ENCODE data around the gene POLR2F.

POLR2F gene

DNA sequence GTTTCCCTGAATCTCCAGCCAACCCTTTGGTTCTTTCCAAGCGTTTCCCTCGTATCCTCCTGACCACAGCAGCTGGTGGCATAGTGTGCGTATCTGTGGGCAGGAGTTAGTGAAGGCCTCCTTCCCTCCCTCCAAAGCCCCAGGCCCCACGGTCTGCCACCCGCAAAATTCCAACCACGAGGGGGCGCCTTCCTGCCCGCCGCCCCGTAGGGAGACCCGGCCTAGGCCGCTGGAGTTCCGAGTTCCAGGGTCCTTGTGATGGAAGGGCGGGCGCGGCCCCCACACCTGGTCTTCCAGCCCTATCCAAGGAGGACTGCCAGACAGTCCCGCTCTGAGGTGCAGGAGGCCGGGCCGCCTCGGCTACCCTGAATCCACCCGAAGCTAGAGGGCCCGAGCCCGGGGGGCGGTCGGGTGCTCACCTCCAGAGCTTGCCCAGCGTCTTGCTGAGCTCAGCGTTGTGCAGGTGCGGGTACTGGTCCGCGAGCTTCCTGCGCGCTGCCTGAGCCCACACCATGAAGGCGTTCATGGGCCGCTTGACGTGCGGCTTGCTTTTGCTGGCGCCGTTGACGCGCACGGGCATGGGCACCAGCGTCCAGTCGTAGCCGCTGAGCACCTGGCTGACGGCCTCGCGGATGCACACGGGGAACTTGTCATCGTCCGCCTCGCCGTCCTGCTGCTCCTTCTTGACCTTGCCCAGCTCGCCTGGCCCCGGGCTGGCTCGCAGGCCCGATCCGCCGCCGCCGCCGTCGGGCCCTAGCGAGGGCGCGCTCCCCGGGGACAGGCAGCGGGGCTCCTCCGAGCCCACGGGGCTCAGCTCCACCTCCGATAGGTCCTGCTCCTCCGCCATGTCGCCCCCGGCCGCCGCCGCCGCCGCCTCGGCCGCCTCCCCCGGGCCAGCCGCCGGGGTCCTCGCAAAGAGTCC, 29.7 kb downstream of the POLR2F start:
- DNase-seq, result no peak

GRCh38 chr22:37983860-37984791, 30.6 kb downstream of the POLR2F start, which contains the start of gene SOX10:
Gene SOX10, minus strand, starts transcription at chr22:37984555. Its CDS starts 771 bp downstream, at chr22:37983784.
- no peak for DNase-seq

DNA sequence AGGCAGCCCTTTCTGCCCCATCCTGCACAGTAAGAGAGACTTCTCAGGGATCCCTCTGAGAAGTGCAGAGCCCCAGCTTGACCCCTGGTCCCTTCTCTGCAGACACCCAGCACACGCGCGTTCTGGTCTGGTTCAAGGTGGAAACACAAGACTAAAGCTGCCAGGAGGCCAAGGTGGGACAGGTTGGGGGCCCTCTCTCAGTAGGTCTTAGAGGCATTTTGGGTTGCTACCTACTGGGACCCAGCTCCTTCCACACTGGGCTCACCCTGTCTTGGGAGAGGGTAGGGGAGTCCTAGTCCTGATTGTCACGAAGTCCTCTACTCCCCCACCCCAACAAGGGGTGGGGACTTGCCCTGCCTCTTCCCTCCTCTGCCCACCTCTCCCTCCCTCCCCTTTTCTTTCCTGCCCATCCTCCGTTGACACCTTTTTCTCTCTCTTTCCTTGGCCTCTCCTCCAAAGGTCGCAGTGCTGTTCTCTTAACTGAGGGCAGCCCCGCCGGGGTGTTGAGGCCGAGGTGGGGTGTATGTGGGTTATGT, 31.6 kb downstream of the POLR2F start:
- DNase-seq, result no peak

GRCh38 chr22:37985751-37986281, 32.3 kb downstream of the POLR2F start:
- no peak for DNase-seq

- no peak for DNase-seq
Measured at GRCh38 chr22:37986371-37986770, 32.9 kb downstream of the POLR2F start.

DNA sequence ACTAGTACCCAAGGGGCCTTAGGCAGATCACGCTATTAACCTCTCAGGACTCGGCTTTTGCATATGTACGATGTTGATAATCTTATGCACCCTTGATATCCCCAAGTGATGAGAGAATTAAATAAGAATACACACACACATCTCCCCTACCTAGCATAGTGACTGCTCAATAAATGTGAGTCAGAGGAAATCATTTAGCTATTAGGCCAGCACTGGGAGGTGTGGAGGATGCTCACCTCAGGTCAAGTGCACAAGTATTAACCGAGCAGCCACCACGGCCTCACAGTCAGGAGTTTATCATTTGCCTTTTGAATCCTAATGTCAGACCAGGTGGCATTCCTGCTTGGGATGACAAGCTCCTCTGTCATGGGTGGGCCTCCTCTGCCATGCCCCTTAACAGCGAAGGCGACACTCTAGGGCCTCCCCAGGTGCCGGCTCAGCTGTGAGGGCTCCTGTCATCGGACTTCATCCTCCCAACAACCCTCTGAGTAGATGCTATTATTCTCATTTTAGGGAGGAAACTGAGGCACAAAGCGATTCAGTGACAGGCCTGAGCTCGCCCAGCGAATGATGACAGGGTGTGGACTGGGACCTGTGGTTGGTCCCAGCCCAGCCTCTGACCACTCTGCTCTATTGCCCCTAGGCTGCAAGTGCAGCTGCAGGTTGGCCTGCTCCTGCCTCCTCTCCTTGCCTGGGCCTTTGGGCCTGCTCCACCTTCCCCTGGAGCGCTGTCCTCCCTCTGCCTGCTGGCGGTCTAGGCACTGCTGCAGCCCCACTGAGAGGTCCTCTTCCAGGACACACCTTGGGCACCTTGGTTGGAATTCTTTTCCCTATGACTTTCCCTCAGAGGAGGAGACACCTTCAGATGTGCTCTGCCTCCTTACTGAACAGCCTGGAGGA, 35.9 kb downstream of the POLR2F start:
- no peak for DNase-seq

DNA sequence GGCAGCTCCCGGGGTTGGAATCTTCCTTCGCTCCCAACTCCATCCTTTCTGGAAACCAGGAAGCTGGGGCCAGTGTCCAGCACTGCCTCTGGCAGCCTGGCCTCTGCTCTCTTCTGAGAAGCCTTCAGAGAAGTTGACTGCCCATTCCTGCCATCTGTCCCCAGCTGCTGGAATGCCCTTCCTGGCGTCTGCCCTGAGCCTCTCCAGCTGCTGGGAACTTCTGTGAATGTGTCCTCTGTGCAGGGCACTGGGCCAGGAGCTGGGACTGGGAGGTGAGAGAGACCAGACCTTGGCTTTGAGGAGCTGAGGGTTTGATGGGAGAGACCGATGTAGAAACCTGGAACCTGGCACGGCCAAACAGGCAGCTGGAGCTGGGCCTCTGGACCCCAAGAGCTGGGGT, 36.8 kb downstream of the POLR2F start:
- no peak for DNase-seq

DNA sequence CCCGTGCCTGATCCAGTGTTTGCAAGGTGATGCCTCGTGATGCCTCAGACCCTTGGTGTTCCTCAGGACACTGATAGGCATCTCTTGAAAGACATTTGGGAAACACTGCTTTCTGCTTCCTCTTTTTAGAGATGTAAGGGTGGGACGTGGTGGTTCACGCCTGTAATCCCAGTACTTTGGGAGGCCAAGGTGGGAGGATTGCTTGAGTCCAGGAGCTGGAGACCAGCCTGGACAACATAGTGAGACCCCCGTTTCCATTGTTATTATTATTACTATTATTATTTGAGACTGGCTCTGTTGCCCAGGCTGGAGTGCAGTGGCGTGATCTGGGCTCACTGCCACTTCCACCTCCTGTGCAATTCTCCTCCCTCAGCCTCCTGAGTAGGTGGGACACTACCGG, 37.4 kb downstream of the POLR2F start:
- no peak for DNase-seq

GRCh38 chr22:37991731-37992442, 38.4 kb downstream of the POLR2F start:
- peak; percentile 18 for DNase-seq

- DNase-seq, result no peak
Measured at GRCh38 chr22:37994049-37994448, 40.5 kb downstream of the POLR2F start.

GRCh38 chr22:37994982-37995381, 41.5 kb downstream of the POLR2F start:
- DNase-seq, result no peak

GRCh38 chr22:37995460-37995859, 42.0 kb downstream of the POLR2F start:
- DNase-seq, result no peak

DNA sequence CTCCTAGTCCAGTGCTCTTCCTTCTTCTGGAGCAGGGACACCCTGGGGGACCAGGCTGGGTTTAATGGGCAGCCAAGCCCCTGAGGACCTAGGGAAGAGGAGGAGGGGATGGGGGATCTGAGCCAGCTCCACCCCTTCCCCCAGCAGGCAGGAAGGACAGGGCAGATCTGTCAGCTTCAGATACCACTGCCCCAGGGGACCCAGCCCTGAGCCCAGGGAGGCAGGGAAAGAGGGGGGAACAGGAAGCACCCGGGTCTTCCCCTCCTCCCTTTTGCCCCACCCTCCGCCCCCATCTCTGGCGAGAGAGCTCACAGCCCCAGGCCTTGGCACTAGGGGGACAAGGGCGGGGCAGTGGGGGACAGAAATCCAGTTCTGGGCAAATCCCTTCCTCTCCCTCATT, 42.6 kb downstream of the POLR2F start:
- no peak for DNase-seq

DNA sequence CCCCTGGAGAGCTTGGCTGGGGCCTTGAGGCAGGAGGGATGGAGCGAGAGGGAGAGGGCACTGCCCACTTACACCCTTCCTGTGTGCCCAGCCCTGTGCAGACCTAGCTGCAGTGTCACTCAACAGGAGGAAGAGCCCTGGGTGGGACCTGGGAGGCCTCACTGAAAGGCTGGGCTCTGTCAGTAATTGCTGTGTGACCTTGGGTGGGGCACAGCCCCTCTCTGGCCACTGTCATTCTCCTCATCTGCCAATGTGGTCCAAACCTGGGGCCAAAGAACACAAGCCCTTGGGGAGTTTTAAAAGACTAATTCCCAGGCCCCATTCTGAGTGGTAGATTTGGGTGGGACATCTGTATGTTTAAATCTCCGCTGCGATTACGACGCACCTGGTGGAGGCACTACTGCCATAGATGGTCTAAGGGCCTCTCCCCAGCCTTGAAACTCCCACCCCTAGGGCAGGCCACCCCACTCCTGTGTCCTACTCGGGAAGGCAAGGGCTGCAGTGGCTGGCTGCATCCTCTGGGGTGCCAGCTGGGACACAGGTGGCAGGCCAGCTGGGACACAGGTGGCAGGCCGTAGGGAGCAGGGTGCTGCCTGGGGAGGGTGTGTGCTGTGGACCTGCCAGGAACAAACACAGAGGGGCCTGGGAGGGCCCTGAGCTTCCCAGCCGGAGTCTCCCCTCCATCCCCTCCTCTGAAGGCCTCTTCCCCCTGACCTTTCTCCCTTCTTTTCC, 43.2 kb downstream of the POLR2F start:
- no peak for DNase-seq

DNA sequence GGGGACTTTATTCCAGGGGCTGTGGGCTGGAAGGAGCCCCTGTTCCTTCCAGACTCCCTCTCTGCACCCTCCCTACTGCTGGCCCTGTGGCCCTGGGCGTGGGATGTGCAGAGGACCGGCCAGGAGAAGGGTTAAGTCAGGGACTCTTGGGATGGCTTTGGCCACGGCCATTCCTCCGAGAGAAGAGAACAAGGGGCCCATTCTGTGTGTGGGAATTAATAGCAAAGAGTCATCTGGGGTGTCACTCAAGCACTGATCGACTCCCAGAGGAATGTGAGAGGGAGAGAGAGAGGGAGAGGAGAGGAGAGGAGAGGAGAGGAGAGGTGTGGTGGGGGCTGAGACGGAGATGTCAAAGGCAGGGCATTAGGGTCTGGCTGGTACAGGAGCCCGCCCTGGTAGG, 45.0 kb downstream of the POLR2F start:
- DNase-seq, result no peak

DNA sequence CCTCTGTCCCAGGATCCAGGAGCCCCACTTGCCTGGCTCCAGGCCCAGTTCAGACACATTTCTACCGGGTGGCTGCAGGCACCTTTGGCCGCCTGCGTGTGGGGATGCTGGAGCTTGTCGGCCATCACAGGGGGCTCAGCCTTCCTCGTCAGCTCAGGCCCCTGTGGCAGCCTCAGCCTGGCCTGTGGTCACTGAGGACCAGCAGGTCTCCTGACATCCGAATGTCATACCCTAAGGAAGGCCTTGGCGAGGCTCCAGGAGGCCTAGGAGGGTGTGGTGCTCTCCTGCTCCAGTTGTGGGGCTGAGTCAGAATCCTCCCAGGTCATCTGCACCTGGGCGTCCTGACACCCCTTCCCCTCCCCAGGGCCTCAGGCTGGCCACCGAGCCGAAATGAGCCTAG, 45.7 kb downstream of the POLR2F start:
- no peak for DNase-seq

- DNase-seq, result peak; percentile 33
Measured at GRCh38 chr22:37999640-38000272, 46.3 kb downstream of the POLR2F start.

- DNase-seq, result no peak
Measured at GRCh38 chr22:38005943-38006342, 52.4 kb downstream of the POLR2F start.

GRCh38 chr22:38006906-38007305, 53.4 kb downstream of the POLR2F start:
- DNase-seq, result no peak

GRCh38 chr22:38007330-38007902, 53.9 kb downstream of the POLR2F start:
- DNase-seq, result no peak
